ENCODE results near the gene ZNF467. TPM values are rescaled to one million over a fixed set of nuclear protein-coding genes. Genes with fewer than 3 reads are reported as not detected.

The ZNF467 gene
- total RNA-seq, 2 donors from 2014 or later: 0.91 to 2.5 TPM

- DNase-seq: peak; percentile 35
- H3K27ac Mint-ChIP-seq: no peak overlapping the region
- Histone ChIP-seq H3K27ac (ENCODE audit: low read depth, low read length) (no peak overlapping the region), H3K9ac (ENCODE audit: extremely low read depth, low read length, poor library complexity, severe bottlenecking) (no peak overlapping the region), H3K36me3 (ENCODE audit: control insufficient read depth, insufficient read depth, low read length) (peaks cover 7% of the 10 kb centered on the region), H3K27me3 (ENCODE audit: control insufficient read depth, insufficient read depth, low read length, poor library complexity, severe bottlenecking) (no peaks in the 10 kb centered on the region), H3K9me3 (ENCODE audit: control insufficient read depth, low read length) (no peaks in the 10 kb centered on the region), H3K4me3 (ENCODE audit: low read length) (no peak overlapping the region), H3K4me1 (ENCODE audit: control insufficient read depth, insufficient read depth, low read length) (no peaks in the 10 kb centered on the region)
- no peaks in the 10 kb centered on the region for H3K9me3 Mint-ChIP-seq
- peaks cover 25% of the 10 kb centered on the region for H3K36me3 Mint-ChIP-seq (ENCODE audit: low read depth)
- peaks cover 14% of the 10 kb centered on the region for H3K4me1 Mint-ChIP-seq
- TF ChIP-seq CTCF (conservative IDR thresholded peaks at IDR 0.05): no peak
- H3K27me3 Mint-ChIP-seq (ENCODE audit: insufficient read depth): no peaks in the 10 kb centered on the region
- WGBS, 2 experiments (ENCODE audit: insufficient coverage in 1 of 2, insufficient read length in 1 of 2): 90 to 100% methylated on average over 2 to 5 of the region's 5 CpGs
- no peak overlapping the region for H3K4me3 Mint-ChIP-seq
These were observed 53.5 kb downstream of the ZNF467 start for GRCh38 chr7:149719912-149720335.

DNA sequence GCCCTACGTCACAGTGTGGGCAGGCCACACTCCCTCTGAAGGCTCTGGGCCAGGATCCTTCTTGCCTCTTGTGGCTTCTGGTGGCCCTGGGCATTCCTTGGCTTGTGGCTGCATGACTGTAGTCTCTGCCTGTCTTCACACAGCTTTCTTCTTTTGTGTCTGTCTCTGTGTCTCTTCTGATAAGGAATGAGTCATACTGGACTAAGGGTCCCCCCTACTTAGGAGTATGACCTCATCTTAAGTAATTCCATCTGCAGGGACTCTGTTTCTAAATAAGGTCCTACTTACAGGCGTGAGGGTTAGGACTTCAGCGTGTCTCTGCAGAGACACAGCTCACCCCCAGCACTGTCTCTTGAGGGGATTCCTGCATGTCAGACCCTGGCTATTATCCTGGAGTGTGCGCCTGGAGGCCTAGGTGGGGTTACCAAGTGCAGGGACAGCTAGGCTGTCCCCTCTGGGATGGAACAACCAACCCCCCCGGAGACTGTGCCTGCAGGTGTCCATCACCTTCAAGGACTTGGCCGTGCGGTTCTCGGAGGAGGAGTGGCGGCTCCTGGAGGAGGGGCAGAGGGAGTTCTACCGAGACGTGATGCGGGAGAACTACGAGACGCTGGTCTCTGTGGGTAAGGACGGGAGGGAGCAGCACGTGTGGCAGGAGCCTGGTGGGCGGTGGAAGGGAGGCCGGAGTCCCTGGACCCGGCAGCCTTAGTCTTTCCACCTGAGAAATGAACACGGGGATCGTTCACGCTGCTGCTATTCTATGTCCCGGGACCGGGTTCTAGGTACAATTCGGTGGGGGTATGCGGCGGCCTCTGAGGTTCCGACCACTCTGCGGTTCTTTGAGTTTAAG, 54.1 kb downstream of the ZNF467 start:
- Mint-ChIP-seq H3K36me3 (ENCODE audit: low read depth) (peaks cover 25% of the 10 kb centered on the region), H3K4me1 (peaks cover 14% of the 10 kb centered on the region), H3K27ac (no peak overlapping the region), H3K4me3 (no peak overlapping the region), H3K27me3 (ENCODE audit: insufficient read depth) (no peaks in the 10 kb centered on the region), H3K9me3 (no peaks in the 10 kb centered on the region)
- Histone ChIP-seq H3K36me3 (ENCODE audit: control insufficient read depth, insufficient read depth, low read length) (peaks cover 7% of the 10 kb centered on the region), H3K4me3 (ENCODE audit: low read length) (no peak overlapping the region), H3K27me3 (ENCODE audit: control insufficient read depth, insufficient read depth, low read length, poor library complexity, severe bottlenecking) (no peaks in the 10 kb centered on the region), H3K27ac (ENCODE audit: low read depth, low read length) (no peak overlapping the region), H3K9ac (ENCODE audit: extremely low read depth, low read length, poor library complexity, severe bottlenecking) (no peak overlapping the region), H3K4me1 (ENCODE audit: control insufficient read depth, insufficient read depth, low read length) (no peaks in the 10 kb centered on the region), H3K9me3 (ENCODE audit: control insufficient read depth, low read length) (no peaks in the 10 kb centered on the region)
- WGBS, 2 experiments (ENCODE audit: insufficient coverage in 1 of 2, insufficient read length in 1 of 2): 93 to 95% methylated on average over 26 to 29 of the region's 29 CpGs
- no peak for TF ChIP-seq CTCF (conservative IDR thresholded peaks at IDR 0.05)
- no peak for DNase-seq

DNA sequence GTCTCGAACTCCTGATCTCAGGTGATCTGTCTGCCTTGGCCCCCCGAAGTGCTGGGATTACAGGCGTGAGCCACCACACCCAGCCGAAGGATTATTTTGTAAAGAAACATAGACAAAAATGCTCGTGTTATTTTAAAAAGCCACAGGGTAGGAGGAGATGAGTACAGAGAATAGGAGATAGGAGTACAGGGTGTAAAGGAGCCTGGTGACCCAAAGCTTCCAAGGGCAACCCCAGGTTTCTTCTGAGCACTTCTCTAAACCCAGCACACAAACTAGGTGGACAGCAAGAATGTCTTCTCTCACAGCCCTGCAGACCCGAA, 54.7 kb downstream of the ZNF467 start:
- H3K9me3 ChIP-seq (ENCODE audit: control insufficient read depth, low read length): no peaks in the 10 kb centered on the region
- Mint-ChIP-seq H3K36me3 (ENCODE audit: low read depth) (peaks cover 19% of the 10 kb centered on the region), H3K9me3 (no peaks in the 10 kb centered on the region), H3K27ac (no peak overlapping the region), H3K4me3 (no peak overlapping the region), H3K27me3 (ENCODE audit: insufficient read depth) (peaks cover 3% of the 10 kb centered on the region), H3K4me1 (peaks cover 14% of the 10 kb centered on the region)
- DNase-seq: peak; percentile 28
- no peaks in the 10 kb centered on the region for H3K4me1 ChIP-seq (ENCODE audit: control insufficient read depth, insufficient read depth, low read length)
- H3K36me3 ChIP-seq (ENCODE audit: control insufficient read depth, insufficient read depth, low read length): peaks cover 7% of the 10 kb centered on the region
- H3K27ac ChIP-seq (ENCODE audit: low read depth, low read length): no peak overlapping the region
- no peak overlapping the region for H3K4me3 ChIP-seq (ENCODE audit: low read length)
- H3K27me3 ChIP-seq (ENCODE audit: control insufficient read depth, insufficient read depth, low read length, poor library complexity, severe bottlenecking): no peaks in the 10 kb centered on the region
- no peak overlapping the region for H3K9ac ChIP-seq (ENCODE audit: extremely low read depth, low read length, poor library complexity, severe bottlenecking)
- 90 to 96% methylated on average over 6 of the region's 6 CpGs for WGBS, 2 experiments (ENCODE audit: insufficient coverage in 1 of 2, insufficient read length in 1 of 2)
- no peak for TF ChIP-seq CTCF (conservative IDR thresholded peaks at IDR 0.05)

Data from endodermal cell (in vitro differentiated cells).